ENCODE measurements around the gene NTM. TPM values are rescaled to one million over a fixed set of nuclear protein-coding genes. Genes with fewer than 3 reads are reported as not detected.

The NTM gene
- polyA plus RNA-seq, 1 donor (not counting 4 experiments of a cell fraction or from before 2014, with no cell fraction given): 47.9 TPM

GRCh38 chr11:131889760-131890581 lies 519.6 kb downstream of the NTM start:
- no peaks in the 10 kb centered on the region for H3K9me3 ChIP-seq (ENCODE audit: control insufficient read depth, low read depth, low read length)
- FAIRE-seq (no peak), DNase-seq (ENCODE audit: low read depth, low spot score) (no peak)
- H3K9me1 ChIP-seq (ENCODE audit: control insufficient read depth, extremely low read depth, insufficient read depth, low read length): no peaks in the 10 kb centered on the region
- H3K79me2 ChIP-seq (ENCODE audit: control insufficient read depth, insufficient read depth, low read length): no peaks in the 10 kb centered on the region
- peaks cover 26% of the 10 kb centered on the region for H3K4me1 ChIP-seq (ENCODE audit: control insufficient read depth, extremely low read depth, insufficient read depth, low read length)
- no peaks in the 10 kb centered on the region for H3K27me3 ChIP-seq (ENCODE audit: control insufficient read depth, extremely low read depth, insufficient read depth, low read length)
- H3K4me2 ChIP-seq (ENCODE audit: control insufficient read depth, extremely low read depth, insufficient read depth, low read depth, low read length): no peak overlapping the region
- no peak for TF ChIP-seq CTCF (optimal IDR thresholded peaks at IDR 0.05 in 1 of 3, IDR thresholded peaks at IDR 0.05 in 1 of 3, conservative IDR thresholded peaks at IDR 0.05 in 1 of 3; ENCODE audit: extremely low read depth in 1 of 3, insufficient read depth in 2 of 3, low read length in 3 of 3)
- TF ChIP-seq EZH2 (IDR thresholded peaks at IDR 0.05; ENCODE audit: low read length): no peak
- H2AFZ ChIP-seq (ENCODE audit: control insufficient read depth, low read length): no peak overlapping the region
- dilution Hi-C loops (cut with MboI; ENCODE audit: extremely low pct_ligation_motif_present, low sequenced_read_pairs): no loop called here
- H3K27ac ChIP-seq (ENCODE audit: control insufficient read depth, insufficient read depth, low read length): no peak overlapping the region
- no peaks in the 10 kb centered on the region for H3K36me3 ChIP-seq (ENCODE audit: control insufficient read depth in 2 of 2, extremely low read depth in 1 of 2, insufficient read depth in 2 of 2, low read length in 2 of 2)
- H4K20me1 ChIP-seq (ENCODE audit: control insufficient read depth, extremely low read depth, insufficient read depth, low read length): no peaks in the 10 kb centered on the region
- H3K9ac ChIP-seq (ENCODE audit: control insufficient read depth, extremely low read depth, insufficient read depth, low read length): no peak overlapping the region
- no peak overlapping the region for H3K4me3 ChIP-seq (ENCODE audit: control insufficient read depth in 2 of 3, extremely low read depth in 1 of 3, insufficient read depth in 2 of 3, low read depth in 1 of 3, low read length in 3 of 3)

GRCh38 chr11:131893103-131893890 lies 522.9 kb downstream of the NTM start:
- dilution Hi-C loops (cut with MboI; ENCODE audit: extremely low pct_ligation_motif_present, low sequenced_read_pairs): no loop called here
- no peak for TF ChIP-seq EZH2 (IDR thresholded peaks at IDR 0.05; ENCODE audit: low read length)
- no peak for TF ChIP-seq CTCF (optimal IDR thresholded peaks at IDR 0.05 in 1 of 3, IDR thresholded peaks at IDR 0.05 in 1 of 3, conservative IDR thresholded peaks at IDR 0.05 in 1 of 3; ENCODE audit: extremely low read depth in 1 of 3, insufficient read depth in 2 of 3, low read length in 3 of 3)
- H3K9me3 ChIP-seq (ENCODE audit: control insufficient read depth, low read depth, low read length): no peaks in the 10 kb centered on the region
- H3K79me2 ChIP-seq (ENCODE audit: control insufficient read depth, insufficient read depth, low read length): no peaks in the 10 kb centered on the region
- no peaks in the 10 kb centered on the region for H3K27me3 ChIP-seq (ENCODE audit: control insufficient read depth, extremely low read depth, insufficient read depth, low read length)
- DNase-seq (ENCODE audit: low read depth, low spot score) (no peak), FAIRE-seq (no peak)
- H3K4me2 ChIP-seq (ENCODE audit: control insufficient read depth, extremely low read depth, insufficient read depth, low read depth, low read length): no peak overlapping the region
- H3K4me1 ChIP-seq (ENCODE audit: control insufficient read depth, extremely low read depth, insufficient read depth, low read length): peaks cover 39% of the 10 kb centered on the region
- no peaks in the 10 kb centered on the region for H4K20me1 ChIP-seq (ENCODE audit: control insufficient read depth, extremely low read depth, insufficient read depth, low read length)
- H2AFZ ChIP-seq (ENCODE audit: control insufficient read depth, low read length): no peak overlapping the region
- H3K9me1 ChIP-seq (ENCODE audit: control insufficient read depth, extremely low read depth, insufficient read depth, low read length): no peaks in the 10 kb centered on the region
- no peaks in the 10 kb centered on the region for H3K36me3 ChIP-seq (ENCODE audit: control insufficient read depth in 2 of 2, extremely low read depth in 1 of 2, insufficient read depth in 2 of 2, low read length in 2 of 2)
- no peak overlapping the region for H3K4me3 ChIP-seq (ENCODE audit: control insufficient read depth in 2 of 3, extremely low read depth in 1 of 3, insufficient read depth in 2 of 3, low read depth in 1 of 3, low read length in 3 of 3)
- no peak overlapping the region for H3K9ac ChIP-seq (ENCODE audit: control insufficient read depth, extremely low read depth, insufficient read depth, low read length)
- H3K27ac ChIP-seq (ENCODE audit: control insufficient read depth, insufficient read depth, low read length): no peak overlapping the region
